ENCODE results near the gene TP53BP1. TPM values are rescaled to one million over a fixed set of nuclear protein-coding genes. Genes with fewer than 3 reads are reported as not detected.

Gene TP53BP1
- total RNA-seq, 1 donor from 2014 or later = 87.2 TPM

- H3K4me3 ChIP-seq (ENCODE audit: low read length in 3 of 3) = no peak overlapping the region
- H3K27ac ChIP-seq (ENCODE audit: low read depth, low read length) = no peak overlapping the region
- H3K9me3 ChIP-seq (ENCODE audit: control insufficient read depth in 3 of 3, low read length in 3 of 3) = no peaks in the 10 kb centered on the region
- H3K36me3 ChIP-seq (ENCODE audit: control insufficient read depth in 3 of 3, insufficient read depth in 3 of 3, low read length in 3 of 3) = peaks cover 5 to 22% (median 10%) of the 10 kb centered on the region in 3 donors
- H3K27me3 ChIP-seq (ENCODE audit: control insufficient read depth in 3 of 3, insufficient read depth in 3 of 3, low read length in 3 of 3) = no peaks in the 10 kb centered on the region
- no peaks in the 10 kb centered on the region for H3K4me1 ChIP-seq (ENCODE audit: control insufficient read depth in 3 of 3, insufficient read depth in 3 of 3, low read length in 3 of 3)
- no peak overlapping the region for H3K9ac ChIP-seq (ENCODE audit: low read depth in 1 of 3, low read length in 3 of 3)
These were observed 29.0 kb downstream of the TP53BP1 start for GRCh38 chr15:43463998-43464397.

GRCh38 chr15:43463507-43463906 is 29.4 kb downstream of the TP53BP1 start:
- H3K4me3 ChIP-seq (ENCODE audit: low read length in 3 of 3) = no peak overlapping the region
- H3K27ac ChIP-seq (ENCODE audit: low read depth, low read length) = no peak overlapping the region
- no peaks in the 10 kb centered on the region for H3K4me1 ChIP-seq (ENCODE audit: control insufficient read depth in 3 of 3, insufficient read depth in 3 of 3, low read length in 3 of 3)
- H3K9me3 ChIP-seq (ENCODE audit: control insufficient read depth in 3 of 3, low read length in 3 of 3) = no peaks in the 10 kb centered on the region
- peaks cover 5 to 26% (median 12%) of the 10 kb centered on the region in 3 donors for H3K36me3 ChIP-seq (ENCODE audit: control insufficient read depth in 3 of 3, insufficient read depth in 3 of 3, low read length in 3 of 3)
- H3K27me3 ChIP-seq (ENCODE audit: control insufficient read depth in 3 of 3, insufficient read depth in 3 of 3, low read length in 3 of 3) = no peaks in the 10 kb centered on the region
- H3K9ac ChIP-seq (ENCODE audit: low read depth in 1 of 3, low read length in 3 of 3) = no peak overlapping the region

GRCh38 chr15:43449981-43450380 is 43.0 kb downstream of the TP53BP1 start:
- no peak overlapping the region for H3K27ac ChIP-seq (ENCODE audit: low read depth, low read length)
- peaks cover 3 to 13% (median 11%) of the 10 kb centered on the region in 3 donors for H3K36me3 ChIP-seq (ENCODE audit: control insufficient read depth in 3 of 3, insufficient read depth in 3 of 3, low read length in 3 of 3)
- H3K4me3 ChIP-seq (ENCODE audit: low read length in 3 of 3) = no peak overlapping the region
- no peaks in the 10 kb centered on the region for H3K27me3 ChIP-seq (ENCODE audit: control insufficient read depth in 3 of 3, insufficient read depth in 3 of 3, low read length in 3 of 3)
- H3K4me1 ChIP-seq (ENCODE audit: control insufficient read depth in 3 of 3, insufficient read depth in 3 of 3, low read length in 3 of 3) = no peaks in the 10 kb centered on the region
- H3K9ac ChIP-seq (ENCODE audit: low read depth in 1 of 3, low read length in 3 of 3) = no peak overlapping the region
- H3K9me3 ChIP-seq (ENCODE audit: control insufficient read depth in 3 of 3, low read length in 3 of 3) = no peaks in the 10 kb centered on the region

- Histone ChIP-seq H3K9ac (ENCODE audit: low read depth in 1 of 3, low read length in 3 of 3) (no peak overlapping the region), H3K4me3 (ENCODE audit: low read length in 3 of 3) (no peak overlapping the region)
These were observed 46.6 kb downstream of the TP53BP1 start for GRCh38 chr15:43446344-43446743.

GRCh38 chr15:43441316-43441715 is 51.6 kb downstream of the TP53BP1 start:
- Histone ChIP-seq H3K27me3 (ENCODE audit: control insufficient read depth in 3 of 3, insufficient read depth in 3 of 3, low read length in 3 of 3) (no peaks in the 10 kb centered on the region), H3K4me3 (ENCODE audit: low read length in 3 of 3) (no peak overlapping the region), H3K36me3 (ENCODE audit: control insufficient read depth in 3 of 3, insufficient read depth in 3 of 3, low read length in 3 of 3) (peaks cover 9 to 19% (median 18%) of the 10 kb centered on the region in 3 donors), H3K9ac (ENCODE audit: low read depth in 1 of 3, low read length in 3 of 3) (no peak overlapping the region), H3K9me3 (ENCODE audit: control insufficient read depth in 3 of 3, low read length in 3 of 3) (no peaks in the 10 kb centered on the region), H3K27ac (ENCODE audit: low read depth, low read length) (peak overlapping the region; percentile 61), H3K4me1 (ENCODE audit: control insufficient read depth in 3 of 3, insufficient read depth in 3 of 3, low read length in 3 of 3) (peaks cover 0 to 10% (median 8%) of the 10 kb centered on the region in 3 donors)

More at GRCh38 chr15:43446344-43446743, 46.6 kb downstream of the TP53BP1 start:
- no peaks in the 10 kb centered on the region for H3K9me3 ChIP-seq (ENCODE audit: control insufficient read depth in 3 of 3, low read length in 3 of 3)
- H3K4me1 ChIP-seq (ENCODE audit: control insufficient read depth in 3 of 3, insufficient read depth in 3 of 3, low read length in 3 of 3) = peaks cover 0 to 2% (median 0%) of the 10 kb centered on the region in 3 donors
- peaks cover 3 to 15% (median 13%) of the 10 kb centered on the region in 3 donors for H3K36me3 ChIP-seq (ENCODE audit: control insufficient read depth in 3 of 3, insufficient read depth in 3 of 3, low read length in 3 of 3)
- H3K27ac ChIP-seq (ENCODE audit: low read depth, low read length) = no peak overlapping the region
- H3K27me3 ChIP-seq (ENCODE audit: control insufficient read depth in 3 of 3, insufficient read depth in 3 of 3, low read length in 3 of 3) = no peaks in the 10 kb centered on the region

- peak overlapping the region in 1 of 3 donors; percentile 36 for H3K4me3 ChIP-seq (ENCODE audit: low read length in 3 of 3)
- H3K27ac ChIP-seq (ENCODE audit: low read depth, low read length) = peak overlapping the region; percentile 61
- no peaks in the 10 kb centered on the region for H3K27me3 ChIP-seq (ENCODE audit: control insufficient read depth in 3 of 3, insufficient read depth in 3 of 3, low read length in 3 of 3)
- no peak overlapping the region for H3K9ac ChIP-seq (ENCODE audit: low read depth in 1 of 3, low read length in 3 of 3)
- peaks cover 11 to 20% (median 14%) of the 10 kb centered on the region in 3 donors for H3K36me3 ChIP-seq (ENCODE audit: control insufficient read depth in 3 of 3, insufficient read depth in 3 of 3, low read length in 3 of 3)
- H3K4me1 ChIP-seq (ENCODE audit: control insufficient read depth in 3 of 3, insufficient read depth in 3 of 3, low read length in 3 of 3) = peaks cover 0 to 10% (median 8%) of the 10 kb centered on the region in 3 donors
- no peaks in the 10 kb centered on the region for H3K9me3 ChIP-seq (ENCODE audit: control insufficient read depth in 3 of 3, low read length in 3 of 3)
These were observed 52.2 kb downstream of the TP53BP1 start for GRCh38 chr15:43440721-43441281.

- Histone ChIP-seq H3K4me3 (ENCODE audit: low read length in 3 of 3) (no peak overlapping the region), H3K27ac (ENCODE audit: low read depth, low read length) (no peak overlapping the region), H3K36me3 (ENCODE audit: control insufficient read depth in 3 of 3, insufficient read depth in 3 of 3, low read length in 3 of 3) (peaks cover 11 to 16% (median 14%) of the 10 kb centered on the region in 3 donors)
These were observed 53.7 kb downstream of the TP53BP1 start for GRCh38 chr15:43439268-43439667.

GRCh38 chr15:43436395-43436794 is 56.6 kb downstream of the TP53BP1 start:
- Histone ChIP-seq H3K27ac (ENCODE audit: low read depth, low read length) (no peak overlapping the region), H3K4me3 (ENCODE audit: low read length in 3 of 3) (no peak overlapping the region), H3K9me3 (ENCODE audit: control insufficient read depth in 3 of 3, low read length in 3 of 3) (no peaks in the 10 kb centered on the region), H3K4me1 (ENCODE audit: control insufficient read depth in 3 of 3, insufficient read depth in 3 of 3, low read length in 3 of 3) (peaks cover 0 to 8% (median 8%) of the 10 kb centered on the region in 3 donors), H3K36me3 (ENCODE audit: control insufficient read depth in 3 of 3, insufficient read depth in 3 of 3, low read length in 3 of 3) (peaks cover 13 to 30% (median 23%) of the 10 kb centered on the region in 3 donors), H3K9ac (ENCODE audit: low read depth in 1 of 3, low read length in 3 of 3) (no peak overlapping the region), H3K27me3 (ENCODE audit: control insufficient read depth in 3 of 3, insufficient read depth in 3 of 3, low read length in 3 of 3) (no peaks in the 10 kb centered on the region)

More at GRCh38 chr15:43439268-43439667, 53.7 kb downstream of the TP53BP1 start:
- peaks cover 0 to 10% (median 8%) of the 10 kb centered on the region in 3 donors for H3K4me1 ChIP-seq (ENCODE audit: control insufficient read depth in 3 of 3, insufficient read depth in 3 of 3, low read length in 3 of 3)
- no peaks in the 10 kb centered on the region for H3K9me3 ChIP-seq (ENCODE audit: control insufficient read depth in 3 of 3, low read length in 3 of 3)
- no peaks in the 10 kb centered on the region for H3K27me3 ChIP-seq (ENCODE audit: control insufficient read depth in 3 of 3, insufficient read depth in 3 of 3, low read length in 3 of 3)
- no peak overlapping the region for H3K9ac ChIP-seq (ENCODE audit: low read depth in 1 of 3, low read length in 3 of 3)

- Histone ChIP-seq H3K4me1 (ENCODE audit: control insufficient read depth in 3 of 3, insufficient read depth in 3 of 3, low read length in 3 of 3) (no peaks in the 10 kb centered on the region), H3K27ac (ENCODE audit: low read depth, low read length) (no peak overlapping the region), H3K9me3 (ENCODE audit: control insufficient read depth in 3 of 3, low read length in 3 of 3) (no peaks in the 10 kb centered on the region), H3K4me3 (ENCODE audit: low read length in 3 of 3) (no peak overlapping the region), H3K27me3 (ENCODE audit: control insufficient read depth in 3 of 3, insufficient read depth in 3 of 3, low read length in 3 of 3) (no peaks in the 10 kb centered on the region), H3K36me3 (ENCODE audit: control insufficient read depth in 3 of 3, insufficient read depth in 3 of 3, low read length in 3 of 3) (peaks cover 13 to 38% (median 27%) of the 10 kb centered on the region in 3 donors), H3K9ac (ENCODE audit: low read depth in 1 of 3, low read length in 3 of 3) (no peak overlapping the region)
These were observed 58.5 kb downstream of the TP53BP1 start for GRCh38 chr15:43434446-43434845.

GRCh38 chr15:43433661-43434303 is 59.2 kb downstream of the TP53BP1 start:
- Histone ChIP-seq H3K27ac (ENCODE audit: low read depth, low read length) (no peak overlapping the region), H3K4me3 (ENCODE audit: low read length in 3 of 3) (no peak overlapping the region), H3K4me1 (ENCODE audit: control insufficient read depth in 3 of 3, insufficient read depth in 3 of 3, low read length in 3 of 3) (no peaks in the 10 kb centered on the region), H3K36me3 (ENCODE audit: control insufficient read depth in 3 of 3, insufficient read depth in 3 of 3, low read length in 3 of 3) (peaks cover 10 to 36% (median 27%) of the 10 kb centered on the region in 3 donors), H3K9me3 (ENCODE audit: control insufficient read depth in 3 of 3, low read length in 3 of 3) (no peaks in the 10 kb centered on the region), H3K27me3 (ENCODE audit: control insufficient read depth in 3 of 3, insufficient read depth in 3 of 3, low read length in 3 of 3) (no peaks in the 10 kb centered on the region), H3K9ac (ENCODE audit: low read depth in 1 of 3, low read length in 3 of 3) (no peak overlapping the region)
